GM18907 (cell line): ENCODE data around the gene OGFRL1.

Source experiments
- ATAC-seq: cut with Tn5 transposase; IDR thresholded peaks from one replicate; pipeline ENCODE4 v1.9.1; 2021; ENCODE audit warnings: mild to moderate bottlenecking, moderate library complexity; ENCODE audit not compliant: unreplicated experiment

OGFRL1 gene

DNA sequence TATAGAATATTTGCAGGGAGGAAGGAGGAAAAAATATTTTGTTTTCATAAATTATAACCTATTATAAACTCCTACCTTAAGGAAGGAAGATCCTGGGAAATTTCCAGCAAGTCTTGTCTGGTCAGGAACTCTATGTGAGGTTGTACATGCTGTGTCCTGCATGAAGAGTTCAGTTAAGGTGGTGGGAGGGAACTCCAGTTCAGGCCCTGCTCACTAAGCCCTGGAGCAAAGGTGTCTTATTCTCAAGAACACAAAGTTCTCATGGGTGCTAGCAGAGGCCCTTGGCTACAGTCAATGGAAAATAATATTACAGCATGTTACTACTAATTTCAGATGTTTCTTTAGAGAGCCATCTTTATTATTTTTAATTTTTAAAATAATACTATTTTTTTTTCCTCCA is 3.8 kb upstream of the OGFRL1 start:
- ATAC-seq = no peak

DNA sequence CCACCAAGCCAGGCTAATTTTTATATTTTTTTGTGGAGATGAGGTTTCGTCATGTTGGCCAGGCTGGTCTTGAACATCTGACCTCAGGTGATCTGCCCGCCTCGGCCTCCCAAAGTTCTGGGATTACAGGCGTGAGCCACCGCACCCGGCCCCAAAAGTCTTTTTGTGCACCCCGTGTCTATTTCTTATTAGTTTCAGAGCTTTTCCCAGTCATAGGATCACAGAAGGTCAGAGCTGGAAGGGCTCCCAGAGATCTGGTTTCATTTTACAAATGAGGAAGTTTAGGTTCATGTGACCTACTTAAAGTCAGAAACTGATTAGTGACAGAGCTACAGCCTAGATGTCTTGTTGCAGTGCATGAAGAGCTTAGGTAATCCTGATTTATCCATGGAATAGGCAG is 1.6 kb upstream of the OGFRL1 start:
- ATAC-seq = no peak

DNA sequence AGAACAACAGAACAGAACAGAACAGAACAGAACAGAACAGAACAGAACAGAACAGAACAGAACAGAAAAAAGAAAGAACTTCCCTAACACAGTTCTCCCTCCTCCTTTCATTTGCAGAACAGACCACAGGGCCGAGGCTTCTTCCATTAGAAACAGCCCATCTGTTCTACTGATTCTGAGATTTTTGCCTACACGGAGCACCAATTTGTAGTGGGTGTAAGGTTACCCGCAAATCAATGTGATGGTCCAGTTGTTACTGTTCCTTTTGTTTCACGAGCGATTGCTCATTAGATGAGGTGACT is 734 bp upstream of the OGFRL1 start:
- no peak for ATAC-seq

DNA sequence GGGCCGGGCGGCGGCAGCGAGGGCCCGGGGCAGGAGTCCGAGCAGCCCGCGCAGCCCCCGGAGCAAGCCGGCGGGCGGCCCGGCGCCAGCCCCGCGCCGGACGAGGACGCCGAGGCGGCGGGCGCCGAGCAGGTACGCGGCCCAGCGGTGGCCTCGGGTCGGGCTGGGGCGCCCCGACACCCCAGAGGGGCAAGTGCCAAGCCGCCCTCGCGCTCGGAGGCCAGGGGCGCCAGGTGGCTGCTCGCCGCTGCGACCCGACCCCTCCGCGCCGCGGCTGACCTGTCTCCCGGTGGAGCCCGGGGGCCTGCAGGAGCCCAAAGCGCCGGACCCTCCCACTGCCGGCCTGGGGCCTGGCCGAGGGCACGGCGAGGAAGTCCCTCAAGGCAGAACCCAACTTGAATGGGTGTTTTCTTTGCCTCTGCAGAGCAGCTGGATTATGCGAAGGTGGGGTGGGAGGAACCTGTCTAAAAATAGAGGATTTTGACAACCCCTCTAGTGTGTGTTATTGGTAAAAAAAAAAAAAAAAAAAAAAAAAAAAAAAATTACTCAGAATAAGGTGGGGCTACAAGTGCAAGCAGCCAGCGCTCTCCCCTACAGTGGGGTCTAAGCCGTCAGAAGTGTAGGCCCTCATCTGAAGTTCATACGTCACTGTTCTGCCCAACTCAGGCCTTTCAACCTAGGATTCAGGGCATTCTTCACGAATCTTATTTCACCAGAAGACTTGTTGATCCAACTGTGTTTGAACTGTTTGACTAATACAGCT is 609 bp downstream of the OGFRL1 start:
- peak; percentile 34 for ATAC-seq

DNA sequence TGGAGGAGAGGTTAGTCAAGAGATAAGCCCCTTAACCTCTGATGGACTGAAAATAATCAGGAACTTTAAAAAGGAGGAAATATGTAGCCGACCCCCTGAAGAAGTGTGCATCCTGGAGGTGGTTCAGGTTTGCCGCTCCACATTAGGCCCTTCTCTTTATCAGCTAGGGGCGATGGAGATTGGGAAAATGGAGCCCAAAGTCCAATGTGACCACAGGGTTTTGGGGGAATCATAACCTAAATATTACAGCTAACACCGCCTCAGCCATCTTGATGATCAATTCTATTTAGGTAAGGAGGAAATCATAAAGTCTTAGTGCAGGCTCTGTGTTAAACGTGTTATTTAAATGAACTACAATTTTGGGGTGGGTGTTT is 1.2 kb downstream of the OGFRL1 start:
- ATAC-seq = no peak

DNA sequence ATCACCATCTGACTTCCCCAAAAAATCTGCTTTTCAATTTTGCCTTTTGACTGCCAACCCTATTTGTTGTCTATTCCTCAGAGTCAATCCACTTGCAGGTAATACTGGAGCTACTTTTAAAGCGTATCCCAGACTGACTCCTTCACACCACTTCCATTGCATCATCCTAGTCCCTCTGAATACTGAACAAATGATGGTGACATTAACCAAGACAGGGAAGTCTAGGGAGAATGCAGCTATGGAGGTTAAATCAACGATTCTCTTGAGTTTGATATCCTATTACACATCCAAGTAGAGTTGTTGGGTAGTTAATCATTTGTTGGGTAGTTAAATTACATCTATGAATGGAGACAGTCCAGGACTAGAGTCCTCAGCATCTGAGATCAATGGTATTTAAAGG is 2.0 kb downstream of the OGFRL1 start:
- ATAC-seq = no peak

DNA sequence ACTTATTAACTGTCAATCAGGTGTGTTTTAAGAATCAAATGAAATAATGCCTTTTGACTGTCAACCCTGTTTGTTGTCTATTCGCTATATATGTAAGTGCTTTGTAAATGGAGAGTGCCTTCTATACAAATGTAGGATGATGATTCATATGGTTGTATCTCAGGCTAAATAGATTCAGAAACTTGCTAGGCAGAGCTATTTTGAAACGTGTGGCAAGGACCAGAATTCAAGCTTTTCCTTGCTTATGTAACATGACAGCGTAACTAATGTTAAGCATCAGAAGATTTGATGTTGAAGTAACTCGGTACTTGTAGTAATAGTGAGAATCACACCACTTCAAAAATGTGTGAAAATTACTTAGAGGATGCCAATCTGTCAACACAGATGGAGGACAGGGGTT is 3.4 kb downstream of the OGFRL1 start:
- no peak for ATAC-seq

DNA sequence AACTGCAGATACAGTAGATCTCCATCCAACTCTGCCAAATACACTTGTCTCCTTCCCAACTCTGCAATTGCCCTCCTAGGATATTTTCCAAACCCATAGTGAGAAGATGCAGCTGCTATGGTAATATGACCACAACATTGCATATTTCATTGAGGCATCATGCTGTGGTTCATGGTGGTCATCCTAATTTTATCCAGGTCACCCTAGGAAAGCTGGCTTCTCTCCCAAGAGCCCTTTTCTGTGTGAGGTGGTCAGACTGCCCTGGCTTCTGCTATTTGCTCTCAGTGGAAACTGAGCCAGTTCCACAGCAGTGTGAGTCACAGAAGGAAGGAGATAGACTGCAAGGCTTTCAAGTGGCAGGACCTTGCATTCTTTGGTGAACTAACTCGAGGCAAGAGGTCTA is 5.5 kb downstream of the OGFRL1 start:
- no peak for ATAC-seq

DNA sequence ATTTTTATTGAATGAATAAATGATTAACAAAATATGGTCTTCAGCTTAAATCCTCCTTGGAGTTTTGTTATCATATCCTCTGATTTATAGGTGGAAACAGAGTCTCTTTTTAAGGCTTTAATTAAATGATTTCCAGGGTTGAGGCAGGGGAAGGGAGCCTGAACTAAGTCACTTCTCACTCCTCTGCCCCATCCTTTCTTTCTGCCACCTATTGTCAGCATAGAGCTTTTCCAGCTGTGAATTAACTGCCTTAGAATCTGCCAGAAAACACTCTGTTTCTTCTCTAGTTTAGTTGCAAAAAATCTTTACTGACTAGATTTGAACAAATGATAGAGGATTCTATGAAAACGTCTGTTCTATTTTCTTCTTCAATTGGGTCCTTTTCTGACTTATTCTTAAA is 9.8 kb downstream of the OGFRL1 start:
- no peak for ATAC-seq

DNA sequence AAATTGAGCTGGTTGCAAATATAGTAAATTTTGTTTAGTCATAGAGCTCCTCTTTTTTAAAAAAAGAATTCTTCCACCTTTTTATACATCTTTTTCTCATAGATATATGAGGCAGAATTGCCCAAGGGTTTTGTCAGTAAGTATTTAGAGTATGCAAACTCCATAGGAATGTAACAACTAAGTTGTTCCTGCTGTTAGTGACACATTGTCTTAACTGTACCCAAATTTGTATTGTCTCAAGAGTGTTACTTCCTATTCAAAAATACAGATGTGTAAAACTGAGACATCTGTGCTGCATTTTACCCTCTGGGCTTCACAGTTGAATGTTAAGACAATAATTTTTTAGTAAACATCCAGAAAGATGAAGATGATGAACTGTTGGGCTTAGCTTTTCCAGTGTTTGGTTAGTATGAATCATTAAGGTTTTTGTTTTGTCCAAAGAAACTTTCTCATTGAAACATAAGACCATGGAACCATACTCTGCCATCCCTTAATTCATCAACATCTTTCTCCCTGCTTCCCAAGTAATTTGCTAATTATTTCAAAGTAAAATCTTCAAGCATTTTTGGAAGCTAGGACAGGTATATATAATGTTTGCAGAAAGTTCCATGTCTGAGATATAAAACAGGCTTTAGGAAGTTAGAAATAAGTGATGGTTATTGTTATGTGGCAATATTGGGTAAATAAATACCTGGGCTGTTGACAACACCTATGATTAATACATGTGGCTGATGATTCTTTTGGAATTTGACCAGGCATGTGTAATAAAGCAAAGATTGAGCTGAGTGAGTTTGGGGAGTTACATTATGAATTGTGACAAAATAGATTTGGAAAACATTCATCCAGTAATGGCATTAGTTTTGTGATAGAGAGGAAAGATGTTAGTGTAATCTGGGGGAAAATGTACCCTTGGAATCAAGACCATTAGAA is 11.2 kb downstream of the OGFRL1 start:
- ATAC-seq = no peak

DNA sequence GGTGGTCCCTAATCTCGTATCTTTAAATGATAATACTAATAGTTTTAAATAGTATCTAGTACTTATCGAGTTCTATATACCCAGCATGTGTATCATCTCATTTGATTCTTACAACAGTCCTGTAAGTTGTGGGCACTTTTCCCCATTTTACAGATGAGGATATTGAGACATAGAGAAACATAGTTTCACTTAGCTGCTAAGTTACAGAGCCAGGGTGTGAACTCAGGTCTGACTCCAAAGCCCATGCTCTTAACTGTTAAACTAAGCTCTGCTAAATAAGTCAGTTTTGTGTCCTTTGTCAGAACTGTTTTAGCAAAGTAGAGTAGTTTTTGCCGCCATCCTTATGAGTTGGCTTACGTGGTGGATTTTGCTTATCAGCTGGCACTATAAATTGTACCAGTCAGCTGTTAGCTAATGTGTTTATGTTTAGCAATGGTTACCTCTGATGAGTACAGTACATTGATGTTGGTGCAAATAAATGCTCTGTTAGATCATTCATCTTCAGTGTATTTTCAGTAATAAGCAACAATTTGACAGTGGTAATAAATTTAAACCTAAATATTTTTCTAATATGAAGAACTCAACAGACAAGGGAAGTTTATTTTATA is 12.1 kb downstream of the OGFRL1 start:
- no peak for ATAC-seq

DNA sequence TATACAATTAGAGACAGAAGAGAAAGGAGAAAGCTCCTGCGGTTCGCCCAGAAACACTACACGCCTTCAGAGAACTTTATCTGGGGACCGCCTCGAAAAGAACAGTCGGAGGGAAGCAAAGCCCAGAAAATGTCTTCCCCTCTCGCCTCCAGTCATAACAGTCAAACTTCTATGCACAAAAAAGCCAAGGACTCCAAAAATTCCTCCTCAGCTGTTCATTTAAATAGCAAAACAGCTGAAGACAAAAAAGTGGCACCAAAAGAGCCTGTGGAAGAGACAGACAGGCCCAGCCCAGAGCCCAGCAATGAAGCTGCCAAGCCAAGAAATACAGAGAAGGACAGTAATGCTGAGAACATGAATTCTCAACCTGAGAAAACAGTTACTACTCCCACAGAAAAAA is 12.9 kb downstream of the OGFRL1 start:
- ATAC-seq = no peak

DNA sequence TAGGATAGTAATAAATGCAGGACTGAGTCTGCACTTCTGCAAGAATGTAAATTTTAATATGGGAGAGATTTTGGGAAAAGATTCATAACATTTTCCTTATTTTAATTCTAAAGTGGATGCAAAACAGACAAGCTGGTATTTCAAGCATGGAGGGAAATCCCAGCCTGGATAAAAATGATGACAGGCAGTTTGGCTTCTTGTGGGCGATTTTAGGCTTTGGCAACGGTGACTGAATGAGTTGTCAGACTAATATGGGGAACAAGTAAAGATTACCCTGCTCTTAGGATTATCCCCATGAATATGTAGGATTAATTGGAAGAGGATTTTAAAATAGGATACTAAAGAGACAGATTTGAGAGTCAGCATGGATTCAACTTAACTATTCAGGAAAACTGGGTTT is 21.0 kb downstream of the OGFRL1 start:
- no peak for ATAC-seq

DNA sequence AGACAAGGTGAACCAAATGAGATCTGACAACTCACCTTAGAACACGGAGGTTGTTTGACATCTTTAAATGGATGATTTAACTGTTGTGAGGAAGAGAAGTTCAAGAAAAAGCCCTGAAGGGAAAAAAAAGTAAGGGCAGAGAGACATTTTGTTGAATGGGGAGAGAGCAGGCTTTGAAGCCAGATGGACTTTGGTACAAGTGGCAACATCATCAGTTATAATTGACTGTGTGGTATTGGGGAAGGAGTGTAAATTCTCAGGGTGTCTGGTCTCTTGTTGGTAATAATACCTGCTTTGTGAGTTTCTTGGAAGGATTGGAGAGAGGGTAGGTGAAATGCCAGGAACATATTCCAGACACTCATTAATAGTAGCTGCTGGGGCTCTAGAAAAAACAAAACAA is 21.6 kb downstream of the OGFRL1 start:
- ATAC-seq = no peak

DNA sequence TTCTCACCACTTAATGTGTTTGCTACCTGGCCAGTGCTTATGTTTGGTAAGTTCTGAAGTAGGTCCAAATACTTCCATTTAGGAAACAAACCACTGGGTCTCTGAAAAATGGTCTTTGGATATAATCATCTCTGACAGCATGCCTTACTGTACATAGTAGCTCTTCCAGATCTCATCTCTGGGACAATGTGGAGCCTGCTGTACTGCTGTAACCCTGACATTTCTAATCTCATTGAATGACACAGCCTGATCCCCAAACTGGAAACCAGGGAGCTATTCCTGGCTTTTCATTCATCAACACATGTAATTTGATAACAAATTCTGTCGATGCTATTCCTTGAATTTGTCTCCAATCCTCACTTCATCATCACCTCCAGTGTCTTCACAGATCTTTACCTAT is 23.5 kb downstream of the OGFRL1 start:
- no peak for ATAC-seq

DNA sequence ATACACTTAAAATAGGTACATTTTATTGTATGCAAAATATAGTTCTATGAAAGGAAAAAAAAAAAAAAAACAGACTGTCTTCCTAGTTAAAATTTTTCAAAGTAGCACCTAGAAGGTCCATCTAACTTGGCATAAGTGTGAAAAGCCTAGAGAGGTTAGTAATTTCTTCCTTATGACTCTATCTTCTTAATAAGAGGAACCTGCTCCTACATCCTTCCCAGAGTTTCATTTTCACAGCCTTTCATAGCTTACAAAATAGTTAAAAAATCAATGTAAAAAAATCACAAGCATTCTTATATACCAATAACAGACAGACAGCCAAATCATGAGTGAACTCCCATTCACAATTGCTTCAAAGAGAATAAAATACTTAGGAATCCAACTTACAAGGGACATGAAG is 28.8 kb downstream of the OGFRL1 start:
- no peak for ATAC-seq

DNA sequence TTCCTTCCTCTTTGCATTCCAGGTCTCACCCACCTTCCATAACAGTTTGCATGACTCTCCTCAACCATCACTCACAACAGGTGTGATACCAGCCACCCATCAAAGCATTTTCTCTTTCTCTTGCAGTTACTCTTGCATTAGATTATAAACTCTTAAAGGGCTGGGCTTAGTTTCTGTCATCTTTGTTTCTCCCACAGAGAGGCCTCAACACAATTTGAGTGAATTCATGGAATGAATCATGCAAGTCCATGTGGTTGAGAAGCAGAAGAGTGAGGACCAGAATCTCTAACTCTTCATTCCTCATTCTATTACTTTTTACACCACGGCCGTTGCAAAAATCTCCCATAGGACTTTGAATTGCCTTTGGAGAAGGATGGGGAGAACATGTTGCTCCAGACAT is 31.4 kb downstream of the OGFRL1 start:
- ATAC-seq = no peak

DNA sequence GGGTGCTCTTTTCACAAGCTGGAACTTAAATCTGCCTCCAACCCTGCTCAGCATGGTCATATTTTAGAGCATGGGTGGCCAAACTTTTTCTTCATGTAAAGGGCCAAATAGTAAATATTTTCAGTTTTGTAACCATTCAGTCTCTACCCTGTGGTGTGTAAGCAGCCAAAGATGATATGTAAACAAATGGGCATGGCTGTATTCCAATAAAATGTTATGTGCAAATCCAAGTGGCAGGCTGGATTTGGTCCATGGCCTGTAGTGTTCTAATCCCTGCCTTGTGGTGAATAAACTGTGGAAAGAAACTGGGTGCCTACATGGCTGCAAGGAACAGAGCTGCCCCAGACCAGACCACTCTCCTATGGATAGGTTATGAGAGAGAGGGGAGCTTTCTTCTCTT is 32.7 kb downstream of the OGFRL1 start:
- ATAC-seq = no peak

DNA sequence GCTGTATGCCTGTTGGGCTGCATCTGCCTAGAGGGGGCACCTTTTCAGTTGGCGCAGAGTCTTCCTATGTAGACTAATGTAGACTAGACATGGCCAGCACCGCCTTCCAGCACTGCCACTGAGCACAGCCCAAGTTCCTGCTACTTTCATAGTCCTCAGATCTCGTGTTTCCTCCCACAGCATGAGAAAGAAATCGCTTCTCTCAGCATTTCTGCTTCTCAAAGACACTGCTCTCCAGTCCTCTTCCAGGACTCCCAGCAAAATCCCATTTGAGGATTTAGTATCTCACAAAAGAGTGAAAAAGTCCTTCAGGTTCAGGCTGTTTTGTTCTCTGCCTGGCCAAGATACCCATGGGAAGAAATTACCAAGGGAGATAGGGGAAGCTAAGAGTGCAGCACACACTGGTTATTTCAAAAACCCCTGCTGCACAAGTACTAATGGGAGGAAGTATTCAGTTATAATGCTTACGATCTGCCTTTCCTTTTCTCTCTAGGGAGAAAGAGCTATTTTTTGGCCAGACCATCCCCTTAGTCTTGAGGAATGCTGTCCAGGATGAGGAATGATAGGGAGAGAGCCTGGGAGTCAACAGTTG is 35.7 kb downstream of the OGFRL1 start:
- no peak for ATAC-seq

DNA sequence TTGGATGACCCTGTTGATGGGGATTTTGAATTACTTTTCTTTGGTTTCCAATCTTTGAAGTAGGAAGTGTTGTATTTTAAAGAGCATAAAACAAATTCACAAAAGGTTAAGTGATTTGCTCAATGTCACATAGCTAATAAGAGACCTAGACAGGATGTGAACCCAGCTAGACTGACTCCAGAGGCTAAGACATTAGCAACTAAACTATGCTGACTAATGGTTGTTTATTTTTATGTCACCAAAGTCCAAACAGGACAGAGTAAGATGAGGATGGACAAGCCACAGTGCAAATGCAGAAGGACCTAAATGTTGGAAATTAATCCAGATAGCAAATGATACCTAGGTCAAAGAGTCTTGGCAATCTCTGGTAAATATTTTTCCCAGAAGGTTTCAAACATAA is 38.0 kb downstream of the OGFRL1 start:
- no peak for ATAC-seq

DNA sequence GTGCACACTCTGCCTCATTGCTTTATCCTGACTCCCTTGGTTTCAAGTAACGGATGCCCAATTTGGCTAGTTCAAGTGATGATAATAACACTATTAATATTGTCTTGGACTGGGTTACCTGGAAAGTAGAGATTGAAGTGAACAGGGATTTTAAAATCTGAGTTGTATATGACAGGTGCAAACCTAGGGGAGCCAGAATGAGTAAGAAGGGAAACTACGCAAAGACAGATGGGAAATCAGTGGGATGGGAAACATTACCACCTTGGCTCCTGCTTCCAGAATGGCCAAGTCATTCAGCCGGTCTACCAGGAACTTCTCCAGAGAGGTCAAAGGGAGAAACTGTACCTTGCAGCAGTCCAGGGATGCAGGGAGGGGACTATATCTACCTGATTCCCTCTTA is 41.9 kb downstream of the OGFRL1 start:
- no peak for ATAC-seq

DNA sequence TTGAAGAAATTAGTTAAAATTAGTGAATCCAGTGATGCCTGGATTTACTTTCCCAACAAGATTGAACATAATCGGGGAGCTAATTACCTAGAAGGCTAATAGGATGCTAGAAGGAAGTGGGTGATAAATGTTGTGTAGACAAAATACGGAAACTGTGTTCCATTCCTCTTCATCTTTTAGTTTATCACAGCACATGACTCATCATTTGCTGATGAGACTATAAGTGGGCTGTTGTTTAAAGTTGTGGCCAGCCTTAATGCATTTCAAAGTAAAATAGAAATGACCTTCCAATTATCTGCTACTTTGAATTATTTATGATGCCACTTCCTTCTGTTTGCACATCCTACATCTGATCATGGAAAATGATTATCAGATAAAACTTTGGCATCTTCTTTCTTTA is 43.4 kb downstream of the OGFRL1 start:
- no peak for ATAC-seq
